ENCODE data around the gene IL1RAPL1. TPM values are rescaled to one million over a fixed set of nuclear protein-coding genes. Genes with fewer than 3 reads are reported as not detected.

The IL1RAPL1 gene
- total RNA-seq, 4 donors from 2014 or later = 0.42 to 0.99 (median 0.46) TPM

DNA sequence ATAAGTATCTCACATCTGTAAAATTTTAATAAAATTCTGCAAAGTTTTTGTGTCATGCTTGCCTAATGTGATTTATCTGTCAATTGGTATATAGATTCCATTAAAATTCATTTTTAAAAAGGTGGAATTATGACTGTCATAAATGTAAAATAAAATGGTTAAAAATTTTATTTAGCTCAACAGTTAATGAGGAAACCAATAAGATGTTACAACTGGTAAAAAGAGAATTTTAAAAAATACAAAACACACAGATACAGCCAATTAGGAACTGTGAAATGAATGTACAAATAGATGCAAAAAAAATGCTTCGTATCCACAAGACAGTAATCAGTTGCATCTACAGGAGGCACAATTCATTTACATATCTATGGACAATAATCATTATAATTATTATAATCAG is 297.6 kb downstream of the IL1RAPL1 start:
- H3K4me3 ChIP-seq = no peak overlapping the region
- H3K9me3 ChIP-seq = no peaks in the 10 kb centered on the region
- TF ChIP-seq POLR2A (IDR thresholded peaks at IDR 0.05; ENCODE audit: low read depth) (no peak), EP300 (IDR thresholded peaks at IDR 0.05) (no peak)
- H3K27ac ChIP-seq (replicated peaks in 1 of 4) = no peak overlapping the region
- DNase-seq (ENCODE audit: extremely low spot score) = no peak
- H3K36me3 ChIP-seq = no peaks in the 10 kb centered on the region
- intact Hi-C loops (cut with DNase I) = no loop called here
- 91% methylated on average over 1 of the region's 1 CpG for WGBS
- no peaks in the 10 kb centered on the region for H3K27me3 ChIP-seq
- H3K4me1 ChIP-seq = no peaks in the 10 kb centered on the region

DNA sequence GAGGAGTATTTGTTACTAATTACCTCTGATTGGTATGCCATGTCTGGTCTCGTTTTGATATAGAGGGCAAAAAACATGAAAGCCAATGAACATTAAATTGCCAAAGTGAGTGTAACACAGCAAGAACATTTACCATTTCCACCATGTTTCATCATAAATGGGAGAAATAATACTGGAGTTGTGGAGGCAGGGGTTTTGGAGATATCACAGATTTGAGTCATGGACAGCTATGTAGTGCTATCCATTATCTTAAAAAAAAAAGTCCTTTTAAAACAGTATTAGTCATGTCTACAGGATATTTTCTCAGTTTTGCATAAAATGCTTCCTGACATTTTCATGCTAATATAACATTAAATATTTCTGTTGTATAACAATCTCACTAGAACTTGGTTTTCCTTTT is 301.2 kb downstream of the IL1RAPL1 start:
- no peak overlapping the region for H3K4me3 ChIP-seq
- 65% methylated on average over 1 of the region's 1 CpG for WGBS
- no peak overlapping the region for H3K27ac ChIP-seq (replicated peaks in 1 of 4)
- H3K4me1 ChIP-seq = no peaks in the 10 kb centered on the region
- no peak for DNase-seq (ENCODE audit: extremely low spot score)
- intact Hi-C loops (cut with DNase I) = no loop called here
- H3K9me3 ChIP-seq = no peaks in the 10 kb centered on the region
- no peaks in the 10 kb centered on the region for H3K36me3 ChIP-seq
- TF ChIP-seq EP300 (IDR thresholded peaks at IDR 0.05) (no peak), POLR2AphosphoS5 (IDR thresholded peaks at IDR 0.05) (no peak), POLR2A (IDR thresholded peaks at IDR 0.05; ENCODE audit: low read depth) (no peak)
- TF ChIP-seq, protein P1, sequence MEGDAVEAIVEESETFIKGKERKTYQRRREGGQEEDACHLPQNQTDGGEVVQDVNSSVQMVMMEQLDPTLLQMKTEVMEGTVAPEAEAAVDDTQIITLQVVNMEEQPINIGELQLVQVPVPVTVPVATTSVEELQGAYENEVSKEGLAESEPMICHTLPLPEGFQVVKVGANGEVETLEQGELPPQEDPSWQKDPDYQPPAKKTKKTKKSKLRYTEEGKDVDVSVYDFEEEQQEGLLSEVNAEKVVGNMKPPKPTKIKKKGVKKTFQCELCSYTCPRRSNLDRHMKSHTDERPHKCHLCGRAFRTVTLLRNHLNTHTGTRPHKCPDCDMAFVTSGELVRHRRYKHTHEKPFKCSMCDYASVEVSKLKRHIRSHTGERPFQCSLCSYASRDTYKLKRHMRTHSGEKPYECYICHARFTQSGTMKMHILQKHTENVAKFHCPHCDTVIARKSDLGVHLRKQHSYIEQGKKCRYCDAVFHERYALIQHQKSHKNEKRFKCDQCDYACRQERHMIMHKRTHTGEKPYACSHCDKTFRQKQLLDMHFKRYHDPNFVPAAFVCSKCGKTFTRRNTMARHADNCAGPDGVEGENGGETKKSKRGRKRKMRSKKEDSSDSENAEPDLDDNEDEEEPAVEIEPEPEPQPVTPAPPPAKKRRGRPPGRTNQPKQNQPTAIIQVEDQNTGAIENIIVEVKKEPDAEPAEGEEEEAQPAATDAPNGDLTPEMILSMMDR (IDR thresholded peaks at IDR 0.05) = no peak
- H3K27me3 ChIP-seq = no peaks in the 10 kb centered on the region

DNA sequence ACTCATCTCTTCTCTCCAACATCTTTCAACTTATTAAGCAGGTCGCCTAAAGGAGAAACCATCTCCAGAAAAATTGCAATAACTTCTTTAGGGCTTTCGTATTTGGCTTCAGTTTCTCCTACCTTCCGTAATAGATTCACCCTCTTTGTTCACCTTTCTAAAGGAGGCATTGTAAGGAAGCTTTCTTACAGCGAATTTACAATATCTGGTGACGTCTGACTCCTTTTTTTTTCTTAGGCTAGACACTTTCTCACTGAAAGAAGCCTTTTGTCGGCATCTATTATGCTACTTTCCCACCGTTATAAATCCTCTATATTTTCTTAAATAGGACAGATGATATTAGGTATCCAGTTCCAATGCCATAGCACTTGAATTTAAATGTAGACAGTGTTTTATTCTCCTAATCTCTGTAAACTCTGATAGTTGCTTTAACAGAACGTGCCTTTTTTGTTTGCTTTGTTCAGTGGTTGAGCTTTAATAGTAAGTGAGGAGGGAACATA is 302.4 kb downstream of the IL1RAPL1 start:
- no peak for DNase-seq (ENCODE audit: extremely low spot score)
- no peak overlapping the region for H3K27ac ChIP-seq (replicated peaks in 1 of 4)
- intact Hi-C loops (cut with DNase I) = no loop called here
- no peak for TF ChIP-seq POLR2AphosphoS5 (IDR thresholded peaks at IDR 0.05)
- TF ChIP-seq EP300 (IDR thresholded peaks at IDR 0.05) = no peak
- TF ChIP-seq POLR2A (IDR thresholded peaks at IDR 0.05; ENCODE audit: low read depth) = no peak
- TF ChIP-seq, protein P1 (IDR thresholded peaks at IDR 0.05) = no peak
- H3K4me1 ChIP-seq = no peaks in the 10 kb centered on the region
- H3K36me3 ChIP-seq = no peaks in the 10 kb centered on the region
- no peak overlapping the region for H3K4me3 ChIP-seq
- no peaks in the 10 kb centered on the region for H3K27me3 ChIP-seq
- 61% methylated on average over 8 of the region's 8 CpGs for WGBS
- H3K9me3 ChIP-seq = no peaks in the 10 kb centered on the region

DNA sequence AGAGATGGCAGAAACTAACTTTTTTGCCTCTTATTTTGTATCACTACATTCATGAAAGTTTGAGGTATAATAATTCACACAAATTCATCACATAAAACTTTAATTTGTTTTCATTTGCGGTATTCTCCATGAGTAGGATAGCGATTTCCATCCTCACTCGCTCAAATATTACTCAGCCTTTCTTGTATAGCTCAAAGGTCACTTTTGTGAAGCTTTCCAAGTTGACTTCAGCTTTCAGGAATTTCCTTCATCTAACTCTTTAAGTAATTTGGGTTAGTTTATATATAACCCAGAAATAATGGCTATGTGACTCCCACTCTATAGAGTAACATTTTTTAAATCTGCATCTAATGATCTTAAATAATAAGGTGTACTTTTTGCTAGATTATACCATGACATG is 314.4 kb downstream of the IL1RAPL1 start:
- no peaks in the 10 kb centered on the region for H3K4me1 ChIP-seq
- H3K4me3 ChIP-seq = no peak overlapping the region
- 71% methylated on average over 3 of the region's 3 CpGs for WGBS
- H3K36me3 ChIP-seq = no peaks in the 10 kb centered on the region
- no peaks in the 10 kb centered on the region for H3K27me3 ChIP-seq
- no peaks in the 10 kb centered on the region for H3K9me3 ChIP-seq
- intact Hi-C loops (cut with DNase I) = no loop called here
- no peak for DNase-seq (ENCODE audit: extremely low spot score)
- no peak for TF ChIP-seq POLR2AphosphoS5 (IDR thresholded peaks at IDR 0.05)
- TF ChIP-seq POLR2A (IDR thresholded peaks at IDR 0.05; ENCODE audit: low read depth) = no peak
- TF ChIP-seq, protein P1 (IDR thresholded peaks at IDR 0.05) = no peak
- no peak for TF ChIP-seq EP300 (IDR thresholded peaks at IDR 0.05)
- no peak overlapping the region for H3K27ac ChIP-seq (replicated peaks in 1 of 4)

DNA sequence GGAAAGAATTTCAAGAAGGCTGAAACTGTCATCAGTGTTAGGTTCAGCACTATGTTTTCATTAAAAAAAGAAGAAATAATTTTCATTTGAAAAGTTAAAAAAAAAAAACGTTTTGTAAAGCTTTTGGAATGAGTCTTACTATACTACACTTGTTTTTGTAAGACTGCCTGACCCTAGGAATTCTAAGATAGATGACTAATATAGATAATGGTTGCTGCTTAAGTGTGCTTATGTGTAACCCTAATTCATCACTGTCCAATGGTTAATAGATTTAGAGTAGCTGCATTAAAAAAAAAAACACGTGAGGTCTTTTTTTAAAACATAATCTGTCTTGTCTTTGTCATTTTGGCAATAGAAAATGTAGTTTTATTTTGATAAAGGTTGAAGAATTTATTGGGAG is 323.2 kb downstream of the IL1RAPL1 start:
- Histone ChIP-seq H3K4me1 (no peaks in the 10 kb centered on the region), H3K4me3 (no peak overlapping the region), H3K36me3 (no peaks in the 10 kb centered on the region), H3K27ac (replicated peaks in 1 of 4) (no peak overlapping the region), H3K9me3 (no peaks in the 10 kb centered on the region), H3K27me3 (no peaks in the 10 kb centered on the region)
- intact Hi-C loops (cut with DNase I) = no loop called here
- DNase-seq (ENCODE audit: extremely low spot score) = no peak
- 11% methylated on average over 2 of the region's 2 CpGs for WGBS
- TF ChIP-seq EP300 (IDR thresholded peaks at IDR 0.05) (no peak), POLR2AphosphoS5 (IDR thresholded peaks at IDR 0.05) (no peak), POLR2A (IDR thresholded peaks at IDR 0.05; ENCODE audit: low read depth) (no peak)
- TF ChIP-seq, protein P1 (IDR thresholded peaks at IDR 0.05) = no peak

Measured in esophagus muscularis mucosa (tissue), 4 donors.